Stomach smooth muscle (tissue), 2 donors: ENCODE data around the gene BCAR3.
"Not testable (repeated sequence)": the region's sequence is repeated elsewhere in the genome, so short reads cannot be mapped to it uniquely, and the experiment has no call there.

Experiments used
- H3K27ac ChIP-seq: one replicate; pipeline ENCODE4 v1.7.0; 2013; ENCODE audit warnings: mild to moderate bottlenecking, low read length, inconsistent platforms
- H3K27me3 ChIP-seq, 2 donors: one replicate each; pipeline ENCODE4 v1.7.0; 2013; ENCODE audit warnings: low read length in 2 of 2; ENCODE audit not compliant: insufficient read depth in 2 of 2, control insufficient read depth in 1 of 2
- H3K36me3 ChIP-seq, 2 donors: one replicate each; pipeline ENCODE4 v1.7.0; 2013; ENCODE audit warnings: low read length in 2 of 2; ENCODE audit not compliant: control insufficient read depth in 2 of 2, insufficient read depth in 2 of 2
- H3K4me1 ChIP-seq: one replicate; pipeline ENCODE4 v1.7.0; 2013; ENCODE audit warnings: low read length; ENCODE audit not compliant: control insufficient read depth, insufficient read depth
- H3K4me3 ChIP-seq, 2 donors: one replicate each; pipeline ENCODE4 v1.7.0; 2013; ENCODE audit warnings: low read length in 2 of 2
- H3K9ac ChIP-seq, 2 donors: one replicate each; pipeline ENCODE4 v1.7.0; 2013; ENCODE audit warnings: low read length in 2 of 2, mild to moderate bottlenecking in 1 of 2
- H3K9me3 ChIP-seq, 2 donors: one replicate each; pipeline ENCODE4 v1.7.0; 2013; ENCODE audit warnings: low read length in 2 of 2; ENCODE audit not compliant: control insufficient read depth in 2 of 2
- donor health status: healthy.
- donor health status: Pancreatic carcinoma.

BCAR3 gene

DNA sequence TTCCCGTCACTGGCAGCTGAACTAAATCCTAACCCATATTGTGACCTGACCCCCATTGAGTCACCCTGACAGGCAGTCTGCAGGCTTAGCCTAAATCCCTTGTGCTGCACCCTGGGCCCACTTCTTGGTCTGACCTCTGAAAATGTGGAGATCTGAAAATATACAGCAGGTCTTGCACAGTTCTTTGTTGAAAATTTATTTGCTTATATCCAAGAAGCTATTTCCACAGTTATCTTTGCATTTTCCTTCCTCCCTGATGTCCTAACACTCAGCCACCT lies 87.1 kb downstream of the BCAR3 start:
- Histone ChIP-seq H3K27me3 (no peaks in the 10 kb centered on the region), H3K36me3 (peaks cover 0 to 6% of the 10 kb centered on the region in 2 donors), H3K27ac (no peak overlapping the region), H3K9me3 (no peaks in the 10 kb centered on the region), H3K4me3 (no peak overlapping the region), H3K4me1 (peaks cover 39% of the 10 kb centered on the region), H3K9ac (no peak overlapping the region)

DNA sequence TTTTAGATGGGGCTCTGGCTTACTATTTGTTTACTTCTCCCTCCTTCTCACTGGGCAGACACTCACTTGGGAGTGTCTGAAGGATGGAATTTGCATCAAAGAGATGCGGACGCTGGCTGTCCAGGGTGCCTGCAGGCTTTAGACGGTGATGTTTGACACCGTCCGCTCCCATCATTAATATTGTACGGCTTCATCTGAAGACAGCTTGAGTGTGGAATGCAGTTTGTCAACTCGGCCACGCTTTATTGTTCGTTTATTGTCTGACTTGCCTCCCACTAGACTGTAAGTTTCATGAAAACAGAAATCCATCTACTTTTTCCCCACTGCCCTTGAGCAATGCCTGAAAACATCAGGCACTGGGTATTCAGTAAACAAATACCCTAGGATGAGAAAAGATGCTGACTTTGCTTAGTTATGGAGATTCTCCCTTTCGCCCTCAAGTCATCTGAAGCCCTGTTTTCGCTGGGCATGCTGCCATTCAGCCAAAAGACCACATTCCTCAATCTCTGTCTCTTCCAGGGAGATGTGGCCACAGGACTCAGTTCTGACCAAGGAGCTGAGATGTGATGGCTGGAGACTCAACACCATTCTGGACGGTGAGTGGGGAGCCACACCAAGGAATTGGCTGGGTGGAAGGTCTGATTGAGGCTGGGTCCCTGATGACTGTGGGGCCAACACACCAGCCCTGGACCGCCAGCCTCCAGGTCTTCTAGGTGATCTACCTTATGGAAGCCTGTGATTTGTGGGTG lies 87.6 kb downstream of the BCAR3 start:
- H3K9me3 ChIP-seq: no peaks in the 10 kb centered on the region
- H3K27me3 ChIP-seq: no peaks in the 10 kb centered on the region
- peaks cover 38% of the 10 kb centered on the region for H3K4me1 ChIP-seq
- H3K9ac ChIP-seq: no peak overlapping the region
- H3K36me3 ChIP-seq: peaks cover 0 to 6% of the 10 kb centered on the region in 2 donors
- no peak overlapping the region for H3K27ac ChIP-seq
- no peak overlapping the region for H3K4me3 ChIP-seq

- Histone ChIP-seq H3K9ac (no peak overlapping the region), H3K4me1 (peaks cover 27% of the 10 kb centered on the region), H3K36me3 (peaks cover 4 to 12% of the 10 kb centered on the region in 2 donors), H3K27ac (no peak overlapping the region), H3K4me3 (no peak overlapping the region), H3K9me3 (no peaks in the 10 kb centered on the region), H3K27me3 (no peaks in the 10 kb centered on the region)
Measured at GRCh38 chr1:93592551-93592949, 89.1 kb downstream of the BCAR3 start.

DNA sequence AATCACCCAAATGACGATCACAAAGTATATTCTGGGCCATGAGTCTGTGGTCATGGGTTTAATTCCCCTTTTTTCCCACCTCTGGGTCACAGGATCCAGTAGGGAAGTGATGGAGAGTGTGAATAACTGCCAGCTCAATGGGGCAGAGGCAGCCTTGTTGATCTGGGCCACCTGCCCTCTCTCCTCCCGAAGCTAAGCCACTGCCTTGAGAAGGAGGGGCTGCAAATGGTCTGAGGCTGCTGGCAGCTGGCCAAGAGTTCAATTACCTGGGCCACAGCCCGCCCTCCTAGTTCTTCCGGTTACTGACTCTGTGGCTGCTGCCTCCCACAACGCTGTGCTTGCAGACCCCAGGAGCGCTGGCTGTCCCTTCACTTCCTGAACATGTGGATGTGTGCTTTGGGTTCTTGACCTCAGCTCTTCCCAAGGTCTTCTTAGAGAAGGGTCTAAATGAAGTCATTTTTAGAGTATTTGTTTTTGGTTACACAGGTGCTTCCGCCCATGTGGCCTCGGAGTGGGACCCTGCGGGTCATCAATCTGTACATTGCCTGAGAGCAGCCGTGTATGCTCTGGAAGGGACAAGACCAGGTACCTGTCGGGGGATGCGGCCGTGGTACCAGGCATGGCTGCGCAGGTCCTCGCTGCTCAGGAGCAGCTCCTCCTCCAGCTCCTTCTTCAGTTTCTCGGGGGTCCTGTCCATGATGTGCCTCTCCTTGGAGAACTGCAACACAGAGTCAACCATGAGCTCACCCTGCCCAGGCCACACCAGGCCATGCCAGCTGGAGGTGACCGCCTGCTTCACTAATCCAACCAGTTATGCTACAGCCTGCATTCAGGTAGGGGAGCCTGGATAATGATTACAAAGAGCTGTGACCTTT lies 89.7 kb downstream of the BCAR3 start:
- Histone ChIP-seq H3K27me3 (no peaks in the 10 kb centered on the region), H3K9me3 (no peaks in the 10 kb centered on the region), H3K36me3 (peaks cover 4 to 12% of the 10 kb centered on the region in 2 donors), H3K4me3 (no peak overlapping the region), H3K27ac (no peak overlapping the region), H3K4me1 (peaks cover 24% of the 10 kb centered on the region), H3K9ac (no peak overlapping the region)

DNA sequence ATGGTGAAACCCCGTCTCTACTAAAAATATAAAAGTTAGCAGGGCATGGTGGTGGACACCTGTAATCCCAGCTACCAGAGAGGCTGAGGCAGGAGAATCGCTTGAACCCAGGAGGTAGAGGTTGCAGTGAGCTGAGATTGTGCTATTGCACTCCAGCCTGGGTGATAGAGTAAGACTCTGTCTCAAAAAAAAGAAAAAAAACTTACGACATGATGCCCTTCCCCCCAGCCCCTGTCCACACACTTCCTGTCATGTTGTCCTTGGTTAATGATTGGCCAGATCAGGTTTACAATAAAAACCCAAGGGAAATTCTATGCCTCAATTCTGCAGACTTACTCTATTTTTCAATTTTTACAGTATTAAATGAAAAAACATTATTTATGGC lies 90.4 kb downstream of the BCAR3 start:
- not testable (repeated sequence) for H3K4me3 ChIP-seq, H3K27ac ChIP-seq, H3K9me3 ChIP-seq, H3K9ac ChIP-seq, H3K27me3 ChIP-seq
- peaks cover 20% of the 10 kb centered on the region for H3K4me1 ChIP-seq
- peaks cover 4 to 12% of the 10 kb centered on the region in 2 donors for H3K36me3 ChIP-seq

DNA sequence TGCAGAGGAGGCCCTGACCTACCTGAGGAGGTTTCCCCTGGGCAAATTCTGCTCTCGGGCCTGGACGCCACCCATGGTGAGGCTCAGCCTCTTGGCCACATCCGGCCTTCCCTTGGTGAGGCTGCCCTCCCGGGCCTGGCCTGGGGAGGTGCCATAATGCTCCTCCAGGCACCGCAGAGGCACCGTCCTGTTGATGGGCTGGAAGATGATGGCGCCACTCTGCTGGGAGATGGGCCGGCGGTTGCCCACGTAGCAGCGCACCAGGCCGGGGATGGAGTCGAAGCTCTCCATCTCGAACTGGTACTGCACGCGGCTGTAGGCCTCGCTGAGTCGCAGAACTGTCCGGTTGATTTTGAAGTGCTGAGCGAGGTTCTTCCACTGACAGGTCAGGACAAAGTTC lies 92.7 kb downstream of the BCAR3 start:
- no peak overlapping the region for H3K27ac ChIP-seq
- H3K4me1 ChIP-seq: peaks cover 12% of the 10 kb centered on the region
- H3K4me3 ChIP-seq: no peak overlapping the region
- no peak overlapping the region for H3K9ac ChIP-seq
- H3K9me3 ChIP-seq: no peaks in the 10 kb centered on the region
- H3K27me3 ChIP-seq: no peaks in the 10 kb centered on the region
- H3K36me3 ChIP-seq: peaks cover 4 to 14% of the 10 kb centered on the region in 2 donors

- H3K27me3 ChIP-seq: no peaks in the 10 kb centered on the region
- H3K9ac ChIP-seq: no peak overlapping the region
- H3K9me3 ChIP-seq: no peaks in the 10 kb centered on the region
- H3K4me1 ChIP-seq: peaks cover 10% of the 10 kb centered on the region
- H3K36me3 ChIP-seq: peaks cover 4 to 14% of the 10 kb centered on the region in 2 donors
- no peak overlapping the region for H3K27ac ChIP-seq
- no peak overlapping the region for H3K4me3 ChIP-seq
Measured at GRCh38 chr1:93588206-93588605, 93.4 kb downstream of the BCAR3 start.

DNA sequence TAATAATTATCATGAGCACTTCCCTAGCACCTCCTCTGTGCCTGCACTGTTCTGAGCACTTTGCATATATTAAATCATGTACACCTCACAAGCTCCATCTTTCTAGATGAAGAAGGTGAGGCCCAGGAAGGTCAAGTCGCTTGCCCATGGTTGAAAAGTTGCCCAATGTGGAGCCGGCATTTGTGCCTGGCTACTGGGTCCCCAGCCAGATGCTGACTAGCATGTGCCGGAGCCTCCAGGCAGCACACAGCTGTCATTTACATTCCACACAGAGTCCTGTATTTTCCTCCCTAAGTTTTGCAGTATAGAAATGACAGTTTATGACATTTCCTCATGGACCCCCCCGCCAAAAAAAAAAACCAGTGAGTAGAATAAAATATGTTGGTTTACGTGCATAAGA lies 94.3 kb downstream of the BCAR3 start:
- Histone ChIP-seq H3K27me3 (no peaks in the 10 kb centered on the region), H3K4me1 (peaks cover 5% of the 10 kb centered on the region), H3K36me3 (peaks cover 4 to 17% of the 10 kb centered on the region in 2 donors), H3K27ac (no peak overlapping the region), H3K9me3 (no peaks in the 10 kb centered on the region), H3K4me3 (no peak overlapping the region), H3K9ac (no peak overlapping the region)

- Histone ChIP-seq H3K27me3 (no peaks in the 10 kb centered on the region), H3K4me3 (no peak overlapping the region)
Measured at GRCh38 chr1:93585059-93585966, 96.3 kb downstream of the BCAR3 start.

DNA sequence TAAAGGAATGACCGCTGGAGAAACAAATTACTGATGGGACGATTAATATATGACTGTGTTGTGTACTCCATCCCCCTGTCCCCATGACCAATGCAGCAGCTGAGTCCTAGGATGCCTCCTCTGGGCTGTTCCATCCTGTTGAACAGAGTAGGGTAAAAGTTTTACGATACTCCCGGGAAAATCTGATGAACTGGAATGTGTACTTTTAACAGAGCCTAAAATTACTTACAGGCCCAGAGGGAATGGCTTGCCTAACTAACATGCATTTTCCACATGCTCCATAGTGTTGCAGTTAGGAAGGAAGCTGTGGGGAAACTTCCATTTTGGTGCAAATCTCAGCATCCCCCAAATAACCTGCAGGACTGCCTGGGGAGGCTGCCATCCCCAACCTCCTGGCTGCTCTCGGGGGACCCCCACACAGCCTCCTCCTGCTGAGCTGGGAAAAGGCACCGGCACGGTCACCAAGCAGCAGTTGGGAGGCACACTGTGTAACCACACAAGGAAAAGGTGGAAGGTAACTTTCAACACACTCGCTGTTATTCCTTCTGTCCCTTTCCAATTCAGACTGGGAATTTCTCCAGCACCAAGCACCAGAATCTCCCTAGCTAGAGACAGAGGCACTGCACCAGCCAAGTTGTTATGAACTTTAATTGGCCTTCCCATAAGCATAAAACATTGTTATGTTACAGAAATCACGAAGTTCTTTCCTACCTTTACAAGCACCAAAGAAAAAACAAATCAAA lies 97.2 kb downstream of the BCAR3 start:
- no peaks in the 10 kb centered on the region for H3K27me3 ChIP-seq
- H3K4me3 ChIP-seq: no peak overlapping the region
- H3K9ac ChIP-seq: no peak overlapping the region
- no peak overlapping the region for H3K27ac ChIP-seq
- H3K36me3 ChIP-seq: peaks cover 4 to 14% of the 10 kb centered on the region in 2 donors
- H3K4me1 ChIP-seq: peaks cover 5% of the 10 kb centered on the region
- no peaks in the 10 kb centered on the region for H3K9me3 ChIP-seq

More at GRCh38 chr1:93585059-93585966, 96.3 kb downstream of the BCAR3 start:
- Histone ChIP-seq H3K9me3 (no peaks in the 10 kb centered on the region), H3K4me1 (no peaks in the 10 kb centered on the region), H3K27ac (no peak overlapping the region), H3K9ac (no peak overlapping the region), H3K36me3 (peaks cover 4 to 17% of the 10 kb centered on the region in 2 donors)
